GM12892 (cell line): ENCODE data around the gene TCF4.

Experiments used
- POLR2A ChIP-seq: IDR thresholded peaks from 2 replicates; pipeline ENCODE4 v1.6.1; 2011; ENCODE audit warnings: low read depth, low read length, control low read depth
- POLR2AphosphoS5 ChIP-seq: IDR thresholded peaks from 2 replicates; pipeline ENCODE4 v1.6.1; 2011; ENCODE audit warnings: low read depth, low read length, control low read depth

GRCh38 chr18:55584201-55584600, 3.8 kb downstream of the TCF4 start:
- TF ChIP-seq POLR2AphosphoS5: no peak
- TF ChIP-seq POLR2A: no peak
